Fibroblast of skin of left biceps (primary cell): ENCODE data around the gene CKMT1A.
"Not testable (repeated sequence)": the region's sequence is repeated elsewhere in the genome, so short reads cannot be mapped to it uniquely, and the experiment has no call there.

Source experiments
- DNase-seq, 2 experiments: peaks; one replicate each; pipeline ENCODE4 v3.0.0-alpha.2; 2013; ENCODE audit warnings: low read depth in 2 of 2

CKMT1A gene

DNA sequence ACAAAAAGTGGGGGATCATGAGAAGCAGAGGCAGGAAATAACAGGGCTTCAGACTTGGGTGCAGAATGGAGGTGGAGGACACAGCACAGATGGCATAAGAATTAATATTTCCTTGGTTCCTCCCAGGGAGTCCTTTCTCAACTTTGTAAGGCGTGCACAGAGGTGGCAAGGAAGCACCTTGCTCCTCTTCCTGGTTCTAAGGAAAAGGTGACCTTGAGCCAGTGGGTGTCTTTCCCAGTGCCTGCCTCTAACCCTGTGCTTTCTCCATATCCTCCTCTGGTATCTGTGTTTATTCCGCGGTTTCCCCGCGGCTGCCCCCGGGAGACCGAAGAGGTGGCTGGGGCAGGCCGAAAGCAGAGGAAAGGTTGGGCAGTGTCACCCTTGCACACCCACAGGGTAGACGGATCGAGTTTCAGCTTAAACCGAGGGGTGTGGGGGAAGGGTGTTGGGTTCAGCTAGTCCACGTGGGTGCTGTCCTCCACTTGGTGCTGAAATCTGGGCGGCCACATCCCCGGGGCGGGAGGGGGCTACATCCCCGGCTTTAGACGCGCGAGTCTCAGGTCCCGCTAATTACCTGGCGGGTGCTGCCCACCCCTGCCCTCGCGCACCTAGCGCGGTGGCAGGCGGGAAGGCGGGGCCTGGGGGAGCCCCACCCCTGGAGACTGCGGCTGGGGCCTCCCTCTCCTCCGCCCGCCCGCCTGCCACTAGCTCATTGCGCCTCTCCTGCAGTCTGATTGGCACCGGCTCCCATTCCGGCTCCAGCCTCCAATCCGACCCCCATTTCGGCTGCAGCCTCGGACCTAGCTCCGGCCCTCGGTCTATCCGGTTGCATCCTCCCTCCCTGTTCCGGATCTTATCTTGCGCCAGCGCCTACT lies at the start of gene CKMT1A:
Gene CKMT1A, plus strand, starts transcription at position 712 of the 875 bp plus-strand sequence. CDS start 192 bp downstream, outside the sequence.
- DNase-seq, result not testable (repeated sequence)

DNA sequence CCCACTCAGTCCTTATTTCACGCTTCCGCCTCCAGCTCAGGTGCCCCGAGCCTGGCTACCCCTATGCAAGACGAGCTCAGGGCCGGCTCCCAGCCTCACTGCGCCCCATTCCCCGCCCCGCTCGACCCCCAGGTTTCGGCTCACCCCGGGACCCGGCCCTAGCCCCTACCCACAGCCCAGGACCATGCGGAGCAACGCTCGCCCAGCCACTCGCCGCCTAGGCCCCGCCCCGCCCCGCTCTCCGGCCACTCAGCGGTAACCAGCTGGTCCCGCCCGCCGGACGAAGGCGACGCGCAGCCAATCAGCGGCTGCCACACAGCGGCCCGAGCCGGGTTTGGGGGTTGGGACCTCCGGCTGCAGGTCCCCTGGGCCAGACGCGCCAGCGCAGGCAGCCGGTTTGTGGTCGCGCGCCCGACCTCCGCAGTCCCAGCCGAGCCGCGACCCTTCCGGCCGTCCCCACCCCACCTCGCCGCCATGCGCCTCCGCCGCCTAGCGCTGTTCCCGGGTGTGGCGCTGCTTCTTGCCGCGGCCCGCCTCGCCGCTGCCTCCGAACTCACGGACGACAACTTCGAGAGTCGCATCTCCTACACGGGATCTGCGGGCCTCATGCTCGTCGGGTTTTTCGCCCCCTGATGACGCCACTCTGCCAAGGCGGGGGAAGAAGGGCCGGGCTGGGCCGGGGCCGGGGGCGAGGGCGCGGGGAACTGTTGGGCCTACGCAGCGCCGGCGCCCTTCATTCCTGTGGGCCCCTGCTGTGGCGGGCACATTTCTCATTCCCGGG lies 44.8 kb upstream of the CKMT1A start, which contains the start of gene CATSPER2:
Gene CATSPER2, minus strand, starts transcription at position 196 of the 781 bp plus-strand sequence. CDS start 783 bp downstream, outside the sequence.
- DNase-seq, result no peak

DNA sequence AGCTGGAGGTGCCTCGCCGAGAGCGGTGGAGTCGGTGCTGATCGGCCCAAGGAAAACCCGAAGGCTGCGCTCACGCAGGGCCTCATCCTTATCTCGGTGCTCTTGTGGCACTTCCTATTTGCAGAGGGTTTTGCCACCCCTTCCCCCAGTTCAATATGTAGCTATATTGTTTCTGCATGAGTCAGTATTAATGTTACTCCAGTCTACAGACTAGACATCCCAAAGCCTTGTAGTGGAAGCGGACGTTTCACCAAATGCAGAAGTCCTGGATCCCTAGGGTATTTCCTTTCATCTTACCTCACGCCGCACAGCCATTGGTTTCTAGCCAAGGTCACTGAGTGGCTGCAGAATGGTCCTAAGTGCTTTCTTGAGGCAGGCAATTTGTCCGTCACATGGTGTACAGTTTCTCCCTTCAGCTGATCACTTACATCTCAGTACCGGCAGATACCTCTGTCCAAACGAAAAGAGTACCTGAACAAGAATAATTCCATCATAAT lies 44.2 kb upstream of the CKMT1A start:
- not testable (repeated sequence) for DNase-seq

DNA sequence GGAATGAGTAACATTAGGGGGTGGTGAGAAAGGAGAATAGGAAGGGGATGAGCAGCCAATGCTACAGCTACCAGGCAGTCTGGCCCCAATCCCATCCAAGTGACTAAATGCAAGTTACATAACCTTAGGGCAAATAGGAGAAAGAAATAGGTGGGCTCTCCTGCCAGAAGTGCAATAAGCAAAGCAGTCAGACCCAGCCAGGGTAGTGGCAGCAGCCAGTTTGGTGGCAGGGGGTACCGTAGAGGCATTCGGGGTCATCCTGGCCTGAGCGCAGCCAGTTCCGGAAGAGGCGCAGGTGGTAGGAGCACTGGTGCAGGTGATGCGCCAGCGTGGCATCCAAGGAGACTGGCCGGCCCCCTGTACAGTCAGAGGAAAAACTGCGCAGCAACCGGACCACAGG lies 33.9 kb upstream of the CKMT1A start:
- not testable (repeated sequence) for DNase-seq

- not testable (repeated sequence) for DNase-seq
These were observed 31.4 kb upstream of the CKMT1A start for GRCh38 chr15:43662293-43662692.

GRCh38 chr15:43663333-43663732 lies 30.3 kb upstream of the CKMT1A start:
- DNase-seq, result not testable (repeated sequence)

DNA sequence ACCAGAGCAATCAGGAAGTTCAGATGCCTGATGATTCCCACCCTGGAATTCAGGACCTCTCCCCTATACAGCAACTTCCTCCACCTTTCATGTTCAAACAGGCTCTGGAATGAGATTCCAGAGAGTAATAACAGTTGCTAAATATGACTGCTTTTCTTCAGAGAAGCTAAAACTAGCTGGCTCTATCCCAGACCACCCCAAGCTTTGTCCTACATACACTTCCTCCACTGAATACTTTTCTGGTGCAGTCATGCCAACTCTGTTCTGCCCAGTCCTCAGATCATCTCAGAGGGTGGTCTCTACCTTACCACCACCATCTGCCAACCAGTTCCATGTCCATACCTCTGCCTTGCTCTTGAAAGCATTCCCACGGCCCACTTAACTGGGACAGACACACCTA lies 27.5 kb upstream of the CKMT1A start:
- DNase-seq, result not testable (repeated sequence)

DNA sequence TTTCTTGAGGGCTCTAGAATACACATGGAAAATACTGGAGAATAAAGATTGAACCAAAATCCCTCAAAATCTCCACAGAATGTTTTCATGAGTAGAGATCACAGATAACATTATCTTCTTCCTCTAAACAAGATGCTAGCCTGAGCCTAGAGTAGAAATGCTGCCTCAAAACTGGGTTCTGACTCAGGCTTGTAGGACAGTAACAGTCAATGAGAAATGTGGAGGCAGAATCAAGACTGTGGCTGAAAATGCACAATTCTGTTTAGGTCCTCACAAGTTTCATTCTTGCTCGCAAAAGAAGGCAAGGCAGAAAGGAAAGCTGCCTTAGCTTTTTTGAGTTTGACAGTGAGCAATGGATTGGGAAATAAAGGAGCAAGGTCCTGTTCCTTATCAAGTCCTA lies 19.5 kb upstream of the CKMT1A start:
- DNase-seq, result not testable (repeated sequence)

DNA sequence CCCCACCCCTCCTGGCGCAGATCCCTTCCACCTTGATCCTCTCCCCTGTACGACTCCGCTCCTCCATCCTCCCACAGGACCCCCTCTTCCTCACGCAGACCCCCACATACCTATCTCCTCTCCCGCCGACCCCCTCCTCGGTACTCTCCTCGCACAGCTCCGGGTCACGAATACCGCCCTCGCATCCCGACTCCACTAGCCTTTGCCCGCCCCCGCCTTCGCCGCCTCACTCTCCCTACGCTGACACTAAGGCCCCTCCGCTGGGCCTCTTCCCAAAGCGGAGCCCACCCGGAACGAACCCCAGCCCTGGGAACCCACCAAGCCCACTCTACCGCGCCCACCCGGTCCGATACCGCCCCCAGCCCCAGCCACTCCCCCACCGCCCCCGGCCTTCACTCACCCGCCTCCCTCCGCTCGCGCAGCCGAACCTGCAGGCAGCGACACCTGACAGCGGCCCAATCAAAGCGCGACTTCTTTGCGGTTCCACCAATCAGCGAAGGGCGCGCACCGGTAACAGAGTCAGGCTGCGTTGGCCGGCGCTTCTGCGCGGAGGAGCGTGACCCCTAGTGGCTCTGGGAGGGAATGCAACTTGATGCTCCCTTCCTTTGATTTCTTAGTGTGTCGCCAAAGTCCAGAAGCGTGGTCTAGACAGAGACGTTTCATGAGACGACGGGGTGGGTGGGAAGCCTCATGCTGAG lies 3.9 kb upstream of the CKMT1A start:
- not testable (repeated sequence) for DNase-seq

GRCh38 chr15:43692679-43693078 lies 980 bp upstream of the CKMT1A start:
- DNase-seq, result not testable (repeated sequence)

DNA sequence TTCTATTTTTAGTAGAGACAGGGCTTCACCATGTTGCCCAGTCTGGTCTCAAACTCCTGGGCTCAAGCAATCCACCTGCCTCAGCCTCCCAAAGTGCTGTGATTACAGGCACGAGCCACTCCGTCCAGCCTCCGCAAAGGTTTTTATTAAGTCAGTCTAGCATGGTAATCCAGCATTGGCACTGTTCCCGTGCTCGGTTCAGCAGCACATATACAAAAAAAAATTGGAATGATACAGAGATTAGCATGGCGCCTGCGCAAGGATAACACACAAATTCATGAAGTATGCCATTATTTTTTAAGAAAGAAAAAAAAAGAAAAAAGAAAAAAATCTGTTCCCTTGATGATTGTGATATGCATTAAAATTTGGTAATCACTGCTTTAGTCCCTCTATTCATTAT lies 8.5 kb downstream of the CKMT1A start:
- no peak for DNase-seq

DNA sequence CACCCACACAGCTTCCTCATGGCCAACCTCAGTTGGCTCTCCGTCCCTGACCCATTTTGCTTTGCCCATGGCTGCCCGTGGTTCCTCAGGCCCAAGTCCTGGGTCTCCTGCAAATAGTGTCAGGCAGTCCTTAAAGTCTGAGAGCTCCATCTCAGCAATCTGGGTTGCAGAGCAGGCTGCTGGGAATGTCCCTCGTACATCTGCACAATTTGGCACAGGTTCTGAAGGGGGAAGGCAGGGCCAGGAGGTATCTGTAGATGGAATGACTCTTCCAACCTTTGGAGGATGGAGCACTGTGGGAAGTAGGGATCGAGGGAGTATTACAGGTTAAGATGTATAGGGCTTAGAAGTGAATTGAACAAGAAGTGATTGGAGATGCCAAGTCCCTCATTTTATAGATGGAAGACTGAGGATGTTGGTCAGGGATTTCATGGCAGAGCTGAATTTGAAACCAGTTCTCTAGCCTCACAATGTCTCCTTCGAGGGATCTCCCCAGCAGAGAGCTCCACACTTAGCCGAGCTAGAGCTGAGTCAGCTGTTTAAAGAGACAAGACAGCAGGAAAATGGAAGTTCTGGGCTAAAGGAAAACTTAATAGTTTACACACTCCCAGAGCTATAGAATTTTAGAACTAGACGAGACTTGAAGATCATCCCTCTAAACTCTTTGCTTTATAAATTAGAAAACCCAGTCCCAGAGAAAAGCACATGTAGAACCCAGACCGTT lies 9.2 kb downstream of the CKMT1A start:
- no peak for DNase-seq

- DNase-seq, result not testable (repeated sequence)
These were observed 16.9 kb downstream of the CKMT1A start for GRCh38 chr15:43710431-43711131.

GRCh38 chr15:43723151-43723550 lies 29.5 kb downstream of the CKMT1A start:
- no peak for DNase-seq

- DNase-seq, result not testable (repeated sequence)
These were observed 32.6 kb downstream of the CKMT1A start for GRCh38 chr15:43726306-43726705.

- not testable (repeated sequence) for DNase-seq
These were observed 34.5 kb downstream of the CKMT1A start for GRCh38 chr15:43728053-43728725.

GRCh38 chr15:43735416-43735815 lies 41.8 kb downstream of the CKMT1A start:
- DNase-seq, result no peak

DNA sequence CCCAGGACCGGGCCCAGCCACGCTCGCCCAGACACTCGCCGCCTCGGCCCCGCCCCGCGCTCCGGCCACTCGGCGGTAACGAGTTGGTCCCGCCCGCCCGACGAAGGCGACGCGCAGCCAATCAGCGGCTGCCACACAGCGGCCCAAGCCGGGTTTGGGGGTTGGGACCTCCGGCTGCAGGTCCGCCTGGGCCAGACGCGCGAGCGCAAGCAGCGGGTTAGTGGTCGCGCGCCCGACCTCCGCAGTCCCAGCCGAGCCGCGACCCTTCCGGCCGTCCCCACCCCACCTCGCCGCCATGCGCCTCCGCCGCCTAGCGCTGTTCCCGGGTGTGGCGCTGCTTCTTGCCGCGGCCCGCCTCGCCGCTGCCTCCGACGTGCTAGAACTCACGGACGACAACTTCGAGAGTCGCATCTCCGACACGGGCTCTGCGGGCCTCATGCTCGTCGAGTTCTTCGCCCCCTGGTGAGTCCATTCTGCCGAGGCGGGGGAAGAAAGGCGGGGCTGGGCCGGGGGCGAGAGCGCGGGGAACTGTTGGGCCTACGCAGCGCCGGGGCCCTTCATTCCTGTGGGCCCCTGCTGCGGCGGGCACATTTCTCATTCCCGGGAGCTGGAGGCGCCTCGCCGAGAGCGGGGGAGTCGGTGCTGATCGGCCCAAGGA lies 52.7 kb downstream of the CKMT1A start, which contains the start of gene PDIA3:
Gene PDIA3, plus strand, starts transcription at position 194 of the 658 bp plus-strand sequence. Its CDS starts 102 bp downstream, at position 296.
- peak; percentile 66 to 72 for DNase-seq

DNA sequence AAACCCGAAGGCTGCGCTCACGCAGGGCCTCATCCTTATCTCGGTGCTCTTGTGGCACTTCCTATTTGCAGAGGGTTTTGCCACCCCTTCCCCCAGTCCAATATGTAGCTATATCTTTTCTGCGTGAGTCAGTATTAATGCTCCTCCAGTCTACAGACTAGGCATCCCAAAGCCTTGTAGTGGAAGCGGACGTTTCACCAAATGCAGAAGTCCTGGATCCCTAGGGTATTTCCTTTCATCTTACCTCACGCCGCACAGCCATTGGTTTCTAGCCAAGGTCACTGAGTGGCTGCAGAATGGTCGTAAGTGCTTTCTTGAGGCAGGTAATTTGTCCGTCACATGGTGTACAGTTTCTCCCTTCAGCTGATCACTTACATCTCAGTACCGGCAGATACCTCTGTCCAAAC lies 53.2 kb downstream of the CKMT1A start:
- not testable (repeated sequence) for DNase-seq
